DOHH2 (cell line): Measurements from ENCODE around the gene CALR.

Experiments
- H3F3A ChIP-seq: fragments of 200-600 bp; sonication (generic), shearing (Covaris generic); 2 replicates; pipeline ENCODE4 v1.6.0; 2016; ENCODE audit warnings: antibody characterized with exemption, mild to moderate bottlenecking; ENCODE audit not compliant: control insufficient read depth, insufficient read depth
- H3K27ac ChIP-seq: fragments of 200-600 bp; sonication (generic); 2 replicates; pipeline ENCODE4 v1.5.1; 2014; ENCODE audit warnings: low read depth, mild to moderate bottlenecking, low read length, moderate library complexity
- H3K27me3 ChIP-seq: fragments of 200-600 bp; sonication (generic); 2 replicates; pipeline ENCODE4 v1.6.1; 2014; ENCODE audit warnings: mild to moderate bottlenecking, low read length, mixed read lengths; ENCODE audit not compliant: control insufficient read depth
- H3K36me3 ChIP-seq: fragments of 200-600 bp; sonication (generic); 2 replicates; pipeline ENCODE4 v1.6.1; 2014; ENCODE audit warnings: mild to moderate bottlenecking, low read length, moderate library complexity, mixed read lengths; ENCODE audit not compliant: control insufficient read depth
- H3K4me1 ChIP-seq: fragments of 200-600 bp; sonication (generic); 2 replicates; pipeline ENCODE4 v1.6.1; 2014; ENCODE audit warnings: mild to moderate bottlenecking, low read length, mixed read lengths; ENCODE audit not compliant: control insufficient read depth
- H3K4me2 ChIP-seq: fragments of 200-600 bp; sonication (generic); 2 replicates; pipeline ENCODE4 v1.6.0; 2014; ENCODE audit warnings: mild to moderate bottlenecking, low read length, moderate library complexity
- H3K4me3 ChIP-seq: fragments of 200-600 bp; sonication (generic); 2 replicates; pipeline ENCODE4 v1.5.1; 2014; ENCODE audit warnings: mild to moderate bottlenecking, low read length, mixed read lengths
- H3K79me2 ChIP-seq: fragments of 200-600 bp; sonication (generic); 2 replicates; pipeline ENCODE4 v1.6.1; 2014; ENCODE audit warnings: mild to moderate bottlenecking, low read length, mixed read lengths; ENCODE audit not compliant: control insufficient read depth
- H3K9me2 ChIP-seq: fragments of 200-600 bp; sonication (generic); replicated peaks from 2 replicates; pipeline ENCODE4 v1.6.1; 2014; ENCODE audit warnings: mild to moderate bottlenecking, low read length, mixed read lengths; ENCODE audit not compliant: control insufficient read depth
- H3K9me3 ChIP-seq: fragments of 200-600 bp; sonication (generic); 2 replicates; pipeline ENCODE4 v1.6.1; 2014; ENCODE audit warnings: antibody characterized with exemption, low read length, mixed read lengths; ENCODE audit not compliant: control insufficient read depth, insufficient read depth
- H4K20me1 ChIP-seq: fragments of 200-600 bp; sonication (generic); 2 replicates; pipeline ENCODE4 v1.6.0; 2014; ENCODE audit warnings: low read depth, mild to moderate bottlenecking, antibody characterized with exemption, low read length, moderate library complexity; ENCODE audit not compliant: control insufficient read depth, insufficient read depth
- CTCF ChIP-seq: fragments of 200-600 bp; sonication (generic); IDR thresholded peaks from one replicate; pipeline ENCODE4 v1.5.1; 2014; ENCODE audit warnings: antibody characterized with exemption, mild to moderate bottlenecking, low read depth, low read length; ENCODE audit not compliant: poor library complexity, severe bottlenecking
- EZH2phosphoT487 ChIP-seq: fragments of 200-600 bp; sonication (generic); IDR thresholded peaks from 2 replicates; pipeline ENCODE4 v1.6.1; 2017; ENCODE audit warnings: borderline replicate concordance, mild to moderate bottlenecking, antibody characterized with exemption, low read length, moderate library complexity, mixed read lengths

Gene CALR

GRCh38 chr19:12986726-12987125 is 48.3 kb downstream of the CALR start:
- H3K4me3 ChIP-seq, result no peak overlapping the region
- no peaks in the 10 kb centered on the region for H3K36me3 ChIP-seq
- H3K9me2 ChIP-seq, result no peaks in the 10 kb centered on the region
- no peaks in the 10 kb centered on the region for H4K20me1 ChIP-seq
- no peaks in the 10 kb centered on the region for H3F3A ChIP-seq
- TF ChIP-seq CTCF (no peak), EZH2phosphoT487 (no peak)
- H3K79me2 ChIP-seq, result no peaks in the 10 kb centered on the region
- H3K27me3 ChIP-seq, result peaks cover 24% of the 10 kb centered on the region
- peaks cover 2% of the 10 kb centered on the region; the same call in 1 of the 2 replicates for H3K9me3 ChIP-seq
- H3K27ac ChIP-seq, result no peak overlapping the region
- H3K4me1 ChIP-seq, result peaks cover 4% of the 10 kb centered on the region
- H3K4me2 ChIP-seq, result no peak overlapping the region

GRCh38 chr19:12987190-12987589 is 48.8 kb downstream of the CALR start:
- Histone ChIP-seq H3F3A (no peaks in the 10 kb centered on the region), H3K36me3 (no peaks in the 10 kb centered on the region), H3K4me1 (peaks cover 4% of the 10 kb centered on the region), H3K27me3 (peaks cover 23% of the 10 kb centered on the region), H4K20me1 (no peaks in the 10 kb centered on the region), H3K27ac (no peak overlapping the region), H3K79me2 (no peaks in the 10 kb centered on the region), H3K4me2 (no peak overlapping the region), H3K9me2 (no peaks in the 10 kb centered on the region), H3K4me3 (no peak overlapping the region), H3K9me3 (peaks cover 2% of the 10 kb centered on the region; the same call in 1 of the 2 replicates)
- no peak for TF ChIP-seq CTCF
- TF ChIP-seq EZH2phosphoT487, result no peak

- H3K4me1 ChIP-seq, result peaks cover 4% of the 10 kb centered on the region
- H3K27ac ChIP-seq, result no peak overlapping the region
- TF ChIP-seq EZH2phosphoT487, result no peak
- no peak for TF ChIP-seq CTCF
- peaks cover 2% of the 10 kb centered on the region; the same call in 1 of the 2 replicates for H3K9me3 ChIP-seq
- no peaks in the 10 kb centered on the region for H3F3A ChIP-seq
- H3K27me3 ChIP-seq, result peaks cover 18% of the 10 kb centered on the region
- H3K9me2 ChIP-seq, result no peaks in the 10 kb centered on the region
- H3K79me2 ChIP-seq, result no peaks in the 10 kb centered on the region
- no peaks in the 10 kb centered on the region for H4K20me1 ChIP-seq
- no peak overlapping the region for H3K4me2 ChIP-seq
- H3K4me3 ChIP-seq, result no peak overlapping the region
- no peaks in the 10 kb centered on the region for H3K36me3 ChIP-seq
Observed at GRCh38 chr19:12987781-12988180, 49.4 kb downstream of the CALR start.

- H3K79me2 ChIP-seq, result no peaks in the 10 kb centered on the region
- no peaks in the 10 kb centered on the region for H3K9me2 ChIP-seq
- H3K27ac ChIP-seq, result no peak overlapping the region
- H3K9me3 ChIP-seq, result peaks cover 2% of the 10 kb centered on the region; the same call in 1 of the 2 replicates
- H3K4me2 ChIP-seq, result no peak overlapping the region
- H3K36me3 ChIP-seq, result no peaks in the 10 kb centered on the region
- H4K20me1 ChIP-seq, result no peaks in the 10 kb centered on the region
- H3K4me3 ChIP-seq, result no peak overlapping the region
- H3K4me1 ChIP-seq, result no peaks in the 10 kb centered on the region
- TF ChIP-seq CTCF (no peak), EZH2phosphoT487 (no peak)
- no peaks in the 10 kb centered on the region for H3F3A ChIP-seq
- peaks cover 18% of the 10 kb centered on the region for H3K27me3 ChIP-seq
Observed at GRCh38 chr19:12990431-12990830, 52.0 kb downstream of the CALR start.
